HCT116 (cell line): Measurements from ENCODE around the gene ZNF543. TPM values are rescaled to one million over a fixed set of nuclear protein-coding genes. Genes with fewer than 3 reads are reported as not detected.

ENCODE experiments used
- ATAC-seq: fragments of 200-7000 bp; cut with Tn5 transposase; 2 replicates; pipeline ENCODE4 v1.9.1; 2020; ENCODE audit warnings: mild to moderate bottlenecking, moderate library complexity
- BruUV-seq: library from RNA; stranded (reverse); fragments of 400-500 nt; replicated peaks from 2 replicates; lab custom pipeline; 2021; lab: Mats Ljungman, UMichigan
- CTCF ChIA-PET: fragments of 300-600 bp; sonication (Branson Sonifier 250); formaldehyde crosslinking; loops from one replicate; lab custom pipeline; 2021; ENCODE audit warnings: antibody characterized with exemption; lab: Charles Lee
- POLR2A ChIA-PET: fragments of 300-600, 350-600 bp; sonication (Branson Sonifier 250); formaldehyde crosslinking; loops from one replicate; lab custom pipeline; 2021; ENCODE audit warnings: antibody characterized with exemption; lab: Charles Lee
- RAD21 ChIA-PET, 2 experiments: fragments of 300-600 bp; sonication (Branson Sonifier 250); formaldehyde crosslinking; loops; one replicate each; lab custom pipeline; 2023; ENCODE audit warnings: low total read pairs in 2 of 2; ENCODE audit not compliant: uncharacterized antibody in 2 of 2, unreplicated experiment in 2 of 2, low non-redundant PET in 1 of 2; lab: Charles Lee
- DNase-seq: peaks from one replicate; pipeline ENCODE4 v3.0.0-alpha.2; 2010; ENCODE audit warnings: low read depth, low spot score
- H2AFZ ChIP-seq: fragments of 200-600 bp; shearing (Covaris generic), sonication (generic); 2 replicates; pipeline ENCODE4 v1.6.1; 2017; ENCODE audit warnings: low read depth, mixed run types, mixed read lengths, antibody characterized with exemption, low read length; ENCODE audit not compliant: poor library complexity, severe bottlenecking
- H3K27ac ChIP-seq: 2 replicates; pipeline ENCODE4 v1.5.1; 2012; ENCODE audit warnings: low read depth, low read length
- H3K27me3 ChIP-seq: fragments of 200-600 bp; sonication (generic); 2 replicates; pipeline ENCODE4 v1.6.1; 2016; ENCODE audit warnings: mixed run types, low read length, mixed read lengths; ENCODE audit not compliant: insufficient read depth
- H3K36me3 ChIP-seq, 2 experiments: fragments of 200-500 bp in 1 of 2; fragments of 200-600 bp in 1 of 2; sonication (Bioruptor generic) in 1 of 2; sonication (generic) in 1 of 2; 2 replicates each; pipeline versions ENCODE4 v1.5.1 to v1.6.1; 2014 to 2016; ENCODE audit warnings: low read length in 2 of 2, inconsistent platforms in 1 of 2, mixed read lengths in 1 of 2, mixed run types in 1 of 2; ENCODE audit not compliant: insufficient read depth in 2 of 2, control insufficient read depth in 1 of 2
- H3K4me1 ChIP-seq, 2 experiments: fragments of 200-600 bp in 1 of 2; sonication (generic) in 1 of 2; 2 replicates each; pipeline versions ENCODE4 v1.5.1 to v1.6.1; 2012 to 2017; ENCODE audit warnings: low read length in 2 of 2, inconsistent platforms in 1 of 2, mild to moderate bottlenecking in 1 of 2, mixed read lengths in 1 of 2, mixed run types in 1 of 2, moderate library complexity in 1 of 2; ENCODE audit not compliant: insufficient read depth in 2 of 2, control insufficient read depth in 1 of 2
- H3K4me2 ChIP-seq: fragments of 200-600 bp; sonication (generic); 2 replicates; pipeline ENCODE4 v1.6.1; 2017; ENCODE audit warnings: mixed run types, low read length, mixed read lengths
- H3K4me3 ChIP-seq, 2 experiments: fragments of 200-600 bp in 1 of 2; sonication (generic) in 1 of 2; replicated peaks in 1 of 2; 2 replicates each; pipeline ENCODE4 v1.5.1; 2011 to 2016; ENCODE audit warnings: low read length in 2 of 2, control low read depth in 1 of 2, low read depth in 1 of 2, mild to moderate bottlenecking in 1 of 2, mixed read lengths in 1 of 2, mixed run types in 1 of 2
- H3K79me2 ChIP-seq: fragments of 200-600 bp; sonication (generic); 2 replicates; pipeline ENCODE4 v1.6.1; 2017; ENCODE audit warnings: mild to moderate bottlenecking, mixed run types, low read length, moderate library complexity, mixed read lengths; ENCODE audit not compliant: insufficient read depth
- H3K9ac ChIP-seq: fragments of 200-600 bp; sonication (generic); 2 replicates; pipeline ENCODE4 v1.6.1; 2016; ENCODE audit warnings: low read length, mixed read lengths
- H3K9me2 ChIP-seq: fragments of 200-600 bp; sonication (generic), shearing (Covaris generic); 2 replicates; pipeline ENCODE4 v1.6.1; 2017; ENCODE audit warnings: mixed run types, mild to moderate bottlenecking, moderate library complexity; ENCODE audit not compliant: insufficient read depth
- H3K9me3 ChIP-seq, 2 experiments: fragments of 200-500 bp in 1 of 2; fragments of 200-600 bp in 1 of 2; sonication (Bioruptor generic) in 1 of 2; sonication (generic) in 1 of 2; 2 replicates each; pipeline ENCODE4 v1.6.1; 2014 to 2017; ENCODE audit warnings: low read length in 2 of 2, mixed read lengths in 2 of 2, inconsistent platforms in 1 of 2, low read depth in 1 of 2, mild to moderate bottlenecking in 1 of 2, mixed run types in 1 of 2, moderate library complexity in 1 of 2; ENCODE audit not compliant: control insufficient read depth in 1 of 2, insufficient read depth in 1 of 2
- H4K20me1 ChIP-seq: fragments of 200-600 bp; sonication (generic), shearing (Covaris generic); 2 replicates; pipeline ENCODE4 v1.6.1; 2017; ENCODE audit warnings: mixed run types, mild to moderate bottlenecking, moderate library complexity; ENCODE audit not compliant: insufficient read depth
- EZH2 ChIP-seq: fragments of 200-600 bp; sonication (generic); IDR thresholded peaks from 2 replicates; pipeline ENCODE4 v1.6.1; 2017; ENCODE audit warnings: antibody characterized with exemption, mixed run types
- MAX ChIP-seq: IDR thresholded peaks from 2 replicates; pipeline ENCODE4 v1.6.1; 2012
- REST ChIP-seq: IDR thresholded peaks from 2 replicates; pipeline ENCODE4 v1.6.1; 2012; ENCODE audit warnings: low read depth
- SIN3A ChIP-seq: IDR thresholded peaks from 2 replicates; pipeline ENCODE4 v1.6.1; 2012; ENCODE audit warnings: low read depth
- SP1 ChIP-seq: IDR thresholded peaks from 2 replicates; pipeline ENCODE4 v1.6.1; 2012; ENCODE audit warnings: low read depth
- ZBTB33 ChIP-seq: IDR thresholded peaks from 2 replicates; pipeline ENCODE4 v1.6.1; 2011; ENCODE audit warnings: mild to moderate bottlenecking, low read length, moderate library complexity; ENCODE audit not compliant: insufficient replicate concordance; ENCODE audit errors: extremely low read depth
- intact Hi-C: fragments of 100-400 bp; cut with micrococcal nuclease; formaldehyde crosslinking; loops from 2 replicates; pipeline ENCODE4 v1.10.0; 2022
- total RNA-seq: library from RNA; stranded (reverse); gene quantifications from one replicate; pipeline ENCODE4 v1.2.1, GENCODE V29; 2021; ENCODE audit not compliant: unreplicated experiment
- TF ChIP-seq, protein P1 (sequence below), 3 experiments: fragments of 200-600 bp in 1 of 3; sonication (generic) in 1 of 3; IDR thresholded peaks in 2 of 3; conservative IDR thresholded peaks in 1 of 3; 2 replicates each; pipeline ENCODE4 v1.5.1; 2012 to 2017; ENCODE audit warnings: low read depth in 2 of 3, low read length in 2 of 3, antibody characterized with exemption in 1 of 3, borderline replicate concordance in 1 of 3, control low read depth in 1 of 3, mild to moderate bottlenecking in 1 of 3, mixed read lengths in 1 of 3, mixed run types in 1 of 3, moderate library complexity in 1 of 3; ENCODE audit not compliant: insufficient read depth in 1 of 3

The ZNF543 gene
- total RNA-seq, 1 experiment from 2014 or later: 7.6 TPM

DNA sequence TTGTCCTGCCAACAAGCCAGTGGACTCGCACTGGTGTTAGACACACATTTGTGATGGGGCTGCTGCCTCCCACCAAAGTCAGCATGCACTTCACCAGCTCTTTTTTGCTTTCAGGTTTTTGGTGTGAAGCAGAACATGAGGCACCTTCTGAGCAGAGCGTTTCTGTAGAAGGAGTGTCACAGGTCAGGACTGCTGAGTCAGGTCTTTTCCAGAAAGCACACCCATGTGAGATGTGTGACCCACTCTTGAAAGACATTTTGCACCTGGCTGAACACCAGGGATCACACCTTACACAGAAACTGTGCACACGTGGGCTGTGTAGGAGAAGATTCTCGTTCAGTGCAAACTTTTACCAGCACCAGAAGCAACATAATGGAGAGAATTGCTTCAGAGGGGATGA, 35.6 kb downstream of the ZNF543 start (continued):
- TF ChIP-seq, protein P1, sequence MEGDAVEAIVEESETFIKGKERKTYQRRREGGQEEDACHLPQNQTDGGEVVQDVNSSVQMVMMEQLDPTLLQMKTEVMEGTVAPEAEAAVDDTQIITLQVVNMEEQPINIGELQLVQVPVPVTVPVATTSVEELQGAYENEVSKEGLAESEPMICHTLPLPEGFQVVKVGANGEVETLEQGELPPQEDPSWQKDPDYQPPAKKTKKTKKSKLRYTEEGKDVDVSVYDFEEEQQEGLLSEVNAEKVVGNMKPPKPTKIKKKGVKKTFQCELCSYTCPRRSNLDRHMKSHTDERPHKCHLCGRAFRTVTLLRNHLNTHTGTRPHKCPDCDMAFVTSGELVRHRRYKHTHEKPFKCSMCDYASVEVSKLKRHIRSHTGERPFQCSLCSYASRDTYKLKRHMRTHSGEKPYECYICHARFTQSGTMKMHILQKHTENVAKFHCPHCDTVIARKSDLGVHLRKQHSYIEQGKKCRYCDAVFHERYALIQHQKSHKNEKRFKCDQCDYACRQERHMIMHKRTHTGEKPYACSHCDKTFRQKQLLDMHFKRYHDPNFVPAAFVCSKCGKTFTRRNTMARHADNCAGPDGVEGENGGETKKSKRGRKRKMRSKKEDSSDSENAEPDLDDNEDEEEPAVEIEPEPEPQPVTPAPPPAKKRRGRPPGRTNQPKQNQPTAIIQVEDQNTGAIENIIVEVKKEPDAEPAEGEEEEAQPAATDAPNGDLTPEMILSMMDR (IDR thresholded peaks at IDR 0.05 in 2 of 3, conservative IDR thresholded peaks at IDR 0.05 in 1 of 3; ENCODE audit: borderline replicate concordance in 1 of 3, insufficient read depth in 1 of 3, low read depth in 2 of 3, low read length in 2 of 3): no peak
- no peak for TF ChIP-seq EZH2
- no peak for TF ChIP-seq REST
- no peak for TF ChIP-seq SP1

GRCh38 chr19:57357406-57357805, 37.1 kb downstream of the ZNF543 start:
- H4K20me1 ChIP-seq: no peaks in the 10 kb centered on the region
- BruUV-seq: no TSS peak
- POLR2A ChIA-PET: no interaction called here
- H3K36me3 ChIP-seq: peaks cover 14 to 31% of the 10 kb centered on the region in 2 experiments
- no peak overlapping the region for H3K4me3 ChIP-seq
- H3K79me2 ChIP-seq: peaks cover 10% of the 10 kb centered on the region
- TF ChIP-seq SIN3A: no peak
- TF ChIP-seq MAX: no peak
- no peak for TF ChIP-seq REST
- TF ChIP-seq ZBTB33: no peak
- TF ChIP-seq, all 23 proteins: peak for 0
- Histone ChIP-seq H3K27ac (no peak overlapping the region), H3K27me3 (no peaks in the 10 kb centered on the region), H3K9me3 (no peaks in the 10 kb centered on the region; a peak in 1 of 4 replicates), H3K4me1 (0 out of 4 replicates have a peak, but pooled peaks cover 0 to under 1% of the 10 kb centered on the region in 2 experiments), H3K9me2 (no peaks in the 10 kb centered on the region), H3K9ac (no peak overlapping the region), H3K4me2 (no peak overlapping the region), H2AFZ (no peak overlapping the region)
- intact Hi-C loops: no loop called here
- ATAC-seq (no peak), DNase-seq (no peak)
- RAD21 ChIA-PET: no interaction called here
- CTCF ChIA-PET: no interaction called here
